Nephron progenitor cell (in vitro differentiated cells): ENCODE results near the gene CERS4.
A peak's percentile ranks its signal among the peaks of the same experiment; 100 is the strongest.
"Not testable (repeated sequence)": the region's sequence is repeated elsewhere in the genome, so short reads cannot be mapped to it uniquely, and the experiment has no call there.

Experiments
- DNase-seq: peaks from one replicate; pipeline ENCODE4 v3.0.0; 2021
- H3K27ac Mint-ChIP-seq: 2 replicates; pipeline ENCODE4 v1.8.0; 2021; ENCODE audit warnings: mild to moderate bottlenecking, moderate library complexity, mixed read lengths
- H3K27me3 Mint-ChIP-seq: 2 replicates; pipeline ENCODE4 v1.8.0; 2021; ENCODE audit warnings: mild to moderate bottlenecking, low read depth, mixed read lengths; ENCODE audit not compliant: poor library complexity
- H3K36me3 Mint-ChIP-seq: 2 replicates; pipeline ENCODE4 v1.8.0; 2021; ENCODE audit warnings: low read depth, mixed read lengths
- H3K4me1 Mint-ChIP-seq: 2 replicates; pipeline ENCODE4 v1.8.0; 2021; ENCODE audit warnings: mixed read lengths
- H3K4me3 Mint-ChIP-seq: 2 replicates; pipeline ENCODE4 v1.8.0; 2021; ENCODE audit warnings: mild to moderate bottlenecking, moderate library complexity, mixed read lengths
- H3K9me3 Mint-ChIP-seq: 2 replicates; pipeline ENCODE4 v1.8.0; 2021; ENCODE audit warnings: mild to moderate bottlenecking, moderate library complexity, mixed read lengths
- TF ChIP-seq, protein P1 (sequence below): fragments of 200-600 bp; sonication (generic); IDR thresholded peaks from 2 replicates; pipeline ENCODE4 v1.5.0; 2021; ENCODE audit warnings: antibody characterized with exemption

CERS4 gene

DNA sequence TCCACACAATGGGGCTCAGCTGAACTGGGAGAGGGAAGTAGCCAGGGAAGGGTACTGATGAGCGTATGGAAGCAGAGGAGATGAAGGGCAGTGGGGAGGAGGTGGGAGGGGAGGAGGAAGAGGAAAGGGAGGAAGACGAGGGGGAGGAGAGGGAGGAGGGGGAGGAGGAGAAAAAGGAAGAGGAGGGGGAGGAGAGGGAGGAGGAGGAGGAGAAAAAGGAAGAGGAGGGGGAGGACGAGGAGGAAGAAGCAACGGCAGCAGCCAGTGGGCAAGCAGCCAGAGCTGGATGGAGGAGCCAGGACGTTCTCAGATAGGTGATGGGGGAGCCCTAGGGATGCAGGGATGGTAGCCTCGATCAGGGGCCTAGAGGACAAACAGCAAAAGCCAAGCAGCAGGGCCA is 5.6 kb downstream of the CERS4 start:
- no peak for DNase-seq
- Mint-ChIP-seq H3K27me3 (peaks cover 11% of the 10 kb centered on the region), H3K4me3 (no peak overlapping the region), H3K36me3 (peaks cover 17% of the 10 kb centered on the region), H3K4me1 (peaks cover 49% of the 10 kb centered on the region), H3K9me3 (no peaks in the 10 kb centered on the region), H3K27ac (no peak overlapping the region)
- TF ChIP-seq, protein P1, sequence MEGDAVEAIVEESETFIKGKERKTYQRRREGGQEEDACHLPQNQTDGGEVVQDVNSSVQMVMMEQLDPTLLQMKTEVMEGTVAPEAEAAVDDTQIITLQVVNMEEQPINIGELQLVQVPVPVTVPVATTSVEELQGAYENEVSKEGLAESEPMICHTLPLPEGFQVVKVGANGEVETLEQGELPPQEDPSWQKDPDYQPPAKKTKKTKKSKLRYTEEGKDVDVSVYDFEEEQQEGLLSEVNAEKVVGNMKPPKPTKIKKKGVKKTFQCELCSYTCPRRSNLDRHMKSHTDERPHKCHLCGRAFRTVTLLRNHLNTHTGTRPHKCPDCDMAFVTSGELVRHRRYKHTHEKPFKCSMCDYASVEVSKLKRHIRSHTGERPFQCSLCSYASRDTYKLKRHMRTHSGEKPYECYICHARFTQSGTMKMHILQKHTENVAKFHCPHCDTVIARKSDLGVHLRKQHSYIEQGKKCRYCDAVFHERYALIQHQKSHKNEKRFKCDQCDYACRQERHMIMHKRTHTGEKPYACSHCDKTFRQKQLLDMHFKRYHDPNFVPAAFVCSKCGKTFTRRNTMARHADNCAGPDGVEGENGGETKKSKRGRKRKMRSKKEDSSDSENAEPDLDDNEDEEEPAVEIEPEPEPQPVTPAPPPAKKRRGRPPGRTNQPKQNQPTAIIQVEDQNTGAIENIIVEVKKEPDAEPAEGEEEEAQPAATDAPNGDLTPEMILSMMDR, result no peak

DNA sequence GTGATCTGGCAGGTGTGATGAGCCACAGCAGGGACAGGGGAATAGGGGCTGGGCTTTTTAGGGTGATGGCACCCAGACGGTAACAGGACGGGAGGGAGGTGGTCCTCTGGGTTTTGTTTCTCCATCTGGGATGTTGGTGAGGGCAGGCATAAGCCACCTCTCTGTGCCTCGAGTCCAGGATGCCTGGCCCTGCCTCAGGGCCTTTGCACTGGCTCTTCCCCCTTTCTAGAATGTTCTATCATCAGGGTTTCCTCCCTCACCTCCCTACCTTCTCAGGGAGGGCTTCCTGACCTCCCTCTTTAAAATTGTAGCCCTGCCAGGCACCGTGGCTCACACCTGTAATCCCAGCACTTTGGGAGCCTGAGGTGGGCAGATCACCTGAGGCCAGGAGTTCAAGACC is 6.6 kb downstream of the CERS4 start:
- no peaks in the 10 kb centered on the region for H3K9me3 Mint-ChIP-seq
- H3K27me3 Mint-ChIP-seq, result peaks cover 5% of the 10 kb centered on the region
- no peak for DNase-seq
- peaks cover 17% of the 10 kb centered on the region for H3K36me3 Mint-ChIP-seq
- H3K4me1 Mint-ChIP-seq, result peaks cover 42% of the 10 kb centered on the region
- H3K4me3 Mint-ChIP-seq, result no peak overlapping the region
- no peak overlapping the region for H3K27ac Mint-ChIP-seq
- TF ChIP-seq, protein P1, result no peak

DNA sequence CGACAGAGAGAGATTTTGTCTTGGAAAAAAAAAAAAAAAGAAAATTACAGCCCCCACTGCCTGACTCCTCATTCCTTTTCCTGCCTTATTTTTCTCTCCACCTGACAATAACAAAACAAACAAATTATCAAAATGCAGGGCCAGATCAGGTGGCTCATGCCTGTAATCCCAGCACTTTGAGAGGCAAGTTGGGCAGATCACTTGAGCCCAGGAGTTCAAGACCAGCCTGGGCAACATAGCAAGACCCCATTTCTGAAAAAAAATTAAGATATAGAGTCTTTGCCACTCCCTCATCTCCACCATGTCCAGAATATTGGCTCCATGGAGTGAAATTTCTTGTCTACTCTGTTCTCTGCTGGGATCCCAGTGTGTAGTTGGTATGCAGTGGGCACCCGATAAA is 7.2 kb downstream of the CERS4 start:
- peaks cover 17% of the 10 kb centered on the region for H3K36me3 Mint-ChIP-seq
- H3K9me3 Mint-ChIP-seq, result no peaks in the 10 kb centered on the region
- no peak for DNase-seq
- TF ChIP-seq, protein P1, result no peak
- H3K4me3 Mint-ChIP-seq, result no peak overlapping the region
- H3K4me1 Mint-ChIP-seq, result peaks cover 40% of the 10 kb centered on the region
- H3K27me3 Mint-ChIP-seq, result peaks cover 5% of the 10 kb centered on the region
- H3K27ac Mint-ChIP-seq, result no peak overlapping the region

DNA sequence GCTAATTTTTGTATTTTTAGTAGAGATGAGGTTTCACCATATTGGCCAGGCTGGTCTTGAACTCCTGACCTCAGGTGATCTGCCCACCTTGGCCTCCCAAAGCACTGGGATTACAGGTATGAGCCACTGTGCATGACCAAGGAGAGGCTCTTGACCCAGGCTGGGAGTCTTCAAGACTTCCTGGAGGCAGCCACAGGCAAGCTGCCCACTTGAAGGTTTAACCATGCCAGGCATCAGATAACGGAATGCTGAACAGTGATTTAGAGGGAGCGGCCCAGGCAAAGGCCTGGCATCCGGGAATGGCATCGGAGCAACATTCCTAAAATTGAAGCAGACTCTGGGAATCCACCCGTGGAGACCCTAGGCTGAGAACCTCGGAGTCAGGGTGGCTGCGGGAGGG is 9.0 kb downstream of the CERS4 start:
- Mint-ChIP-seq H3K4me1 (peaks cover 24% of the 10 kb centered on the region), H3K36me3 (peaks cover 17% of the 10 kb centered on the region)
- not testable (repeated sequence) for H3K27ac Mint-ChIP-seq, H3K27me3 Mint-ChIP-seq, H3K4me3 Mint-ChIP-seq, H3K9me3 Mint-ChIP-seq, DNase-seq

DNA sequence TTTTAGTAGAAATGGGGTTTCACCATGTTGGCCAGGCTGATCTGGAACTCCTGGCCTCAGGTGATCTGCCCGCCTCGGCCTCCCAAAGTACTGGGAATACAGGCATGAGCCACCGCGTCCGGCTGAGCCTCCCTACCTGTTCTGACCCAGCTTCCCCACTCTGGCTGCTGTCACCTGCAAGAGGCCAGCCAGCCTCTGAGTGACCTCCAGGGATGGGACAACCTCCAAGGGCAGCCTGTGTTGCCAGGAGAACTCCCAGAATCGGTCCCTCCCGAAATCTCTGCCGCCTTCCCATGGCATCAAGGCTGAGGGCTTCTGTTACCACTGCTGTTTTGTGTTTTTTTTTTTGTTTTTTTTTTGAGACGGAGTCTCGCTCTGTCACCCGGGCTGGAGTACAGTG is 11.3 kb downstream of the CERS4 start:
- peaks cover 20% of the 10 kb centered on the region for H3K4me1 Mint-ChIP-seq
- peak overlapping the region; percentile 75 for H3K27ac Mint-ChIP-seq
- no peaks in the 10 kb centered on the region for H3K9me3 Mint-ChIP-seq
- H3K4me3 Mint-ChIP-seq, result no peak overlapping the region
- H3K27me3 Mint-ChIP-seq, result peaks cover 3% of the 10 kb centered on the region
- no peak for DNase-seq
- TF ChIP-seq, protein P1, result no peak
- H3K36me3 Mint-ChIP-seq, result peaks cover 16% of the 10 kb centered on the region

DNA sequence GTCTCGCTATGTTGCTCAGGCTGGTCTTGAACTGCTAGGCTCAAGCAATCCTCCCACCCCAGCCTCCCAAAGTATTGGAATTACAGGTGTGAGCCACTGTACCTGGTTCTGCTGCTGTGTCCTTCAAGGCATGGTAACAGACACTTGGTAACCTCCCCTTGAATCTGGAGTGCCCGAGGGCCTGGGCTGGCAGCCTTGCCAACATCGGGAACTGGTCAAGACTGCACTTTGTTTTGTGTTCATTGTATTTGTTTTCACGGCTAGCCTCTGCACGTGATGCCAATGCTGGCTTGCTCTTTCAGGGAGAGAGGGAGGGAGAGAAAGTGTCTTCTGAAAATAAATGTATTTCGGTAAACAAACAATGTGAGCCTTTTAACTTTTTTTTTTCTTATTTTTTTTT is 12.0 kb downstream of the CERS4 start:
- TF ChIP-seq, protein P1, result no peak
- no peak overlapping the region for H3K4me3 Mint-ChIP-seq
- DNase-seq, result no peak
- H3K36me3 Mint-ChIP-seq, result peaks cover 21% of the 10 kb centered on the region
- H3K4me1 Mint-ChIP-seq, result peaks cover 20% of the 10 kb centered on the region
- no peaks in the 10 kb centered on the region for H3K9me3 Mint-ChIP-seq
- H3K27me3 Mint-ChIP-seq, result peaks cover 3% of the 10 kb centered on the region
- H3K27ac Mint-ChIP-seq, result peak overlapping the region; percentile 97

DNA sequence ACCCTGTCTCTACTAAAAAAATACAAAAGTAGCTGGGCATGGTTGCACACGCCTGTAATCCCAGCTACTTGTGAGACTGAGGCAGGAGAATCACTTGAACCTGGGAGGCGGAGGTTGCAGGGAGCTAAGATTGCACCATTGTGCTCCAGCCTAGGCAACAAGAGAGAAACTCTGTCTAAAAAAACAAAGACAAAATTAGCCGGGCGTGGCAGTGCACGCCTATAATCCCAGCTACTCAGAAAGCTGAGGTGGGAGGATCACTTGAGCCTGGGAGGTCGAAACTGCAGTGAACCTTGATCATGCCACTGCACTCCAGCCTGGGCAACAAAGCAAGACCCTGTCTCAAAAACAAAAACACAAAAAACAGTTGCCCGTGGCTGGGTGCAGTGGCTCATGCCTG is 14.3 kb downstream of the CERS4 start:
- peaks cover 25% of the 10 kb centered on the region for H3K36me3 Mint-ChIP-seq
- H3K27ac Mint-ChIP-seq, DNase-seq, H3K4me3 Mint-ChIP-seq, H3K9me3 Mint-ChIP-seq, H3K27me3 Mint-ChIP-seq: not testable (repeated sequence)
- peaks cover 12% of the 10 kb centered on the region for H3K4me1 Mint-ChIP-seq
